Fibroblast of skin of right biceps (primary cell): Measurements from ENCODE around the gene PMPCA.

Source experiments
- DNase-seq: peaks from one replicate; pipeline ENCODE4 v3.0.0-alpha.2; 2013

PMPCA gene

DNA sequence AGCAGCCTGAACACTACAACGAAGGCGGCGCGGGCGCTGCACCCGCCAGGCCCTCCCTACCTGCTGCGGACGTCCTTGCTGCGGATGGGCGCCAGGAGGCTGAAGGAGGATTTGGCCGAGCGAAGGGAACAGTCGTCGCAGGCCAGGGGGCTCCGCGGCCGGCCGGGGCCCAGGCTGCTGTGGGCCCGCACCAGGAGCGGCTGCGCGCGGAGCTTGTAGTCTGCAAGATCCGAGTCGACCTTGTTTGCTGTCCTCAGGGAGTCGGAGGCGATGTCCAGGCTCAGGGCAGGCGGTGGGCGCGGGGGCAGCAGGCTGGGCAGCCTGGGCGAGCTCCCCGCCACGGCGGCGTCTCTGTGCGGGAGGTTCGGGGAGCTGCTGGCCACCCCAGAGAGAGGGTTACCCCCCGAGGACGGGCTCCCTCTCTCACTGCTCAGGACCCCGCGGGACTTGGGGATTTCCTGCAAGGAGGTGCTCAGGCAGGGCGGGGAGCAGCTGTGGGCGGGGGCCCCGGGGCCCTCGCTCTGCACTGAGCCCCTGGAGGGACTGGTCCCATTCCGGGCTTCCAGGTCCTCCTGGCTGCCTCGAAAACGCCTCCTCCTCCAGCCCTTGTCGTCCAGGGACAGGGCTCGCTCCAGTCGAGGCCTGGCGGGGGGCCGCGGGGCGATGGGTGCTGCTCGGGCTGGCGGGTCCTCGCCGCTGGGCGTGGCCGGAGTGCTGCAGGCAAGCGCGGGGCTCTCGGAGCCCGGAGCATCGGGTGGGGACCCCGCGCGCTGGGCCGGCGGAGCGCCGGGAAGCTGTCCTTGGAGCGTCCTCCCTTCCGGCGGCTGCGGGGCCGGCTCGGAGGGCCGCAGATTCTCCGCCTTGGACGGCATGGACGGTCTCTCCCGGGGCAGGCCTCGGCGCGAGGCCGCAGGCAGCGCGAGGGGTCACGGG, 28.4 kb downstream of the PMPCA start:
- DNase-seq, result peak; percentile 16

DNA sequence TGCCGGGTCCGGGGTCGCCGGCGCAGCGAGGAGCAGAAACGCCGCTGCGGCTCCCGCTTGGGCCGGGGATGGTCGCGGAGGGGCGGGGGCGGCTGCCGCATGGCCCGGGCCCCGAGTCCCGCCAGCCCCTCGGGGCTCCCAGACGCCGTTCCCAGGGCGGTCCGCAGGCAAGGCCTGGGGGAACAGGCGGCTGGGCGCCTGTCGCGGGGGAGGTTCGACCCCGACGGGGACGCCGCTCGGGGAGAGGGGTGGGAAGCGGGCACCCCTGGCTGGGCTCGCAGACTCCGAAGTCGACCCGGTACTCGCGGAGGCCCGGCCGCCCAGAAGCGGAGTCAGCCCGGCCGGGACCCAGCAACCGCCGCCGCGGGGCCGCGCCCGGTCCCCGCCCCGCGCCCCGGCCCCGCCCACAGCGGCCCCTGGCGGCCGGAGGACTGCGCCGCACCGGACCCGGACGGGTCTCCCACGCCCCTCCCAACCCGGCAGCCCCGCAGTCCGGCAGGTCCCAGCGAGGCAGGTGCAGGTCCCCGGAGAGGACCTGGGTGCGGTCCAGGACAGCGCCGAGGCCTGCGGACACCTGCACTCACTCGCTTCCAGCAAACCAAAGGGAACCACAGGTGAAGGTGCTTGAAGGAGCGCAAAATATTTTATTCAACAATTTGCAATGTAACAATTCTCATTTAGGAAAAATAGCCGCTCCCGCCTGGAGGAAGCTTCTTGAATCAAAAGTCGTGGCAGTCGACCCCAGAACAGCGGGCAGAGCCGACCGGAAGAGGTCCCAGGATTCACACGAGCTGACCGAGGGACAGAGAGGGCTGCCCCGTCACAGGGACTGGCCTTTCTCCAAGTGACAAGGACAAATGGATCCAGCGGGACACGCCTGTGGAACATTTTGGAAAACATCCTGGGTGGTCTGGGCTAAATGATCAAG, 29.3 kb downstream of the PMPCA start, which contains the start of gene INPP5E:
Gene INPP5E, minus strand, starts transcription at position 365 of the 928 bp plus-strand sequence. CDS start 426 bp downstream, outside the sequence.
- DNase-seq, result peak; percentile 75

DNA sequence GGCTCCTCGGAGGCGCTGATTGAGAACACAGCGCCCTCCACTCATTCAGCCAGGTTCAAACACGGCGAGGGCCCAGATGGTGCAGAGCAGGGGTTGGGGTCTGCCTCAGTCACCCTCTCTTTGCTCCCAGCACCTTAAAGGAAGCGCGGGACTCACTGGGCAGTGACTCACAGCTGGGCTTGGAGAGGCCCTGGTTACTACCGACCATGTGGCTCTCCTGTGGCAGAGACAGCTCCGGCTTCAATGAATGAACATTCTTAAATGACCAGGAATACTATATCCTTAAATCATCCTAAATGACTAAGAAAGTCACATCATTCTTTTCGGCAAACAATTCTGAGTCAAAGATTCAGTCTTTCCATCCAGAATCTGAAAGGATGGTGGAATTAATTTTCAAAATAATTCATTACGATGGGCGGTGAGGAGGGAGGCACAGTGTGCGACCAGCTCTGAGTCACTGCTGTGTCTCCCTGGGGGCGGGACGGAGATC, 30.8 kb downstream of the PMPCA start:
- no peak for DNase-seq

DNA sequence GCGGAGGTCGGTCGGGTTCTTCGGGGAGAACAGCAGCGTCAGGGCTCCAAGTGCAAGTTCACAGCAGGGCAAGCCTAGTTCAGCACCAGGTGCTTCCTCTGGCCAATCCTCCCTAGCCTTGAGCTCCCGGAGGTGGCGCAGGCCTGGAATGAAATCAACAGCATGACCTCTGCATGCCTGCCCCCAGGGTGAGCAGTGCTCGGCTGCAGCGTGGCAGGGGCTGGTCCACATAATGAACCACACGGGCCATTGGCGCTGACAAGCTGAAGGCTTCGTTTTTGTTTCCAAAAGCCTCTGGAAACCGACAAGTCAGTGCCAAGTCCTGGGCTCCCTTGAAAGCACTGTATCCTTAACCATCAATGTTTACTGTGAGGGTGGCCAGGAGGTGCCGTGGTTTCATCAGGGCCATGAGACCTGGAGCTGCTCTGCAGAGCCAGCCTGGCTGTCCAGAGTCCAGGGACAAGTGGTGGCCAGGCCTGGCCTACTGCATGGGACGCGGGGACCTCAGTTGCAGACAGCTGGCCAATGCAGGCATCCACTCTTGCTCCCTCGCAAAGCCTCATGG, 31.3 kb downstream of the PMPCA start:
- DNase-seq, result no peak

DNA sequence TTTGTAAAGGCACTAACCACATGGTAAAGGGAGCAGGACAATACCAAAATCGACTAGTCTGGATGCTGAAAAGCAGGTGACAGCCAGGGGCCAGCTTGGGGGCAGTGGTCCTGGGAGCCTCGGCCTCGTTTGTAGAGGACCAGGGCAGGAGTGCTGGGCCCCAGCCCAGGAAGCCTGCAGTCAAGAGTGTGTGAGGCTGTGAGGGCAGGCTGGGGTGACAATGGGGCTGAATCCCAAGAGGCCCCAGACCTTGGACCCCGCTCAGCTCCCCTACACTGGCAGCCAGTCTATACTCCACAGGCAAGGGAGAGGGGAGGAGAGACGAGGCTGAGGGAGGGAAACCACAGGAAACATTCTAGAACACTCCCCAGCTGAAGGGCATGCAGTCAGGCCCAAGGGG, 31.8 kb downstream of the PMPCA start:
- DNase-seq, result no peak

DNA sequence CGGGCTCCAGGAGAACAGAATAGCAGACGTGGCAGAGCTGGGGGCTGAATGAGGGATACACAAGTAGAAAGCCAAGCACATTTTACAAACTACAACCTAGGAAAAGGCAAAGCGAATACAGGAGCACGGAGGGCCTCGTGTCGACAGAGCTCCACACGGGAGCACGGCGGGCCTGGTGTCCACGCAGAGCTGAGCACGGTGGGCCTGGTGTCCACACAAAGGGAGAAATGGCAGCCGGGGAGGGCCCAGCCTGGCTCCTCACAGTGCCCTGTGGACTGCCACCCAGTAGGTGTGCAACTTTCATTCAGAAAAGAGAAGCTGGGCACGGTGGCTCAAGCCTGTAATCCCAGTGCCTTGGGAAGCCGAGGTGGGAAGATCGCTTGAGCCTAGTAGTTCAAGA, 32.6 kb downstream of the PMPCA start:
- DNase-seq, result no peak

DNA sequence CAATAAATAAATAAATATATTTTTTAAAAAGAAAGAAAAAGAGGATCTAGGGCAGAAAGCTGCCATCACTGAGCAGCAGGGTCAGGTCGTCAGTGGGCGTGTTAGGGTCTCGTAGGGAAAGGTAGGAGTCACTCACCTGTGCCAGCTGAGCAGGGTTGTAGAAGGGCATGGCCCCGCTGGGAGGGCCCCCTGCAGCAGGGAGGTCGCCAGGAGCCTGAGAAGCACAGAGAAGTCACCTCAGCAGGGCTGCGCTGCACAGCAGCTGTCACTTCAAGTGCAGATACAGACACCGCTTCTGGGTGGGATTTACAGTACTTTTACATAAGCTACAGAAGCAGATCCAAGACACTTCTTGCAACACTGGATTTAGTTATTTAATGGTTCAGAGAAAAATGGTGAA, 33.2 kb downstream of the PMPCA start:
- no peak for DNase-seq

DNA sequence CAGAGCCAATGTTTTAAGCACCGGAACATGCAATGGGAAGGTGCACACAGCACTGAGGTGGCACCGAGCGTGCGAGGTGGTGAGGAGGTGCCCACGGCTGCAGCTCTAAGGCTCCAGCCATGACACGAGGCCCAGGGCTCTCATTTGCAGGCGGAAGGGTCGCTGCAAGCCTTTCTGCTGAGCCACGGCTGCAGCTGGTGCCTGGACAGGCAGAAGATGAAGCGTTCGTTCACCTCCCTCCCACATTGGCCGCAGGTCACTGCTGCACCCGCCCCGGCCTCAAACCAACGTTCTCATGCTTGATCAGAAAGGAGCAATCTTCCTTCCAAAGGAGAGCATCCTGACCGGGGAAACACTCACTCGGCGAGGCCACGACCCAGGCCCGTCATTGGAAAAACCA, 33.6 kb downstream of the PMPCA start:
- DNase-seq, result no peak

DNA sequence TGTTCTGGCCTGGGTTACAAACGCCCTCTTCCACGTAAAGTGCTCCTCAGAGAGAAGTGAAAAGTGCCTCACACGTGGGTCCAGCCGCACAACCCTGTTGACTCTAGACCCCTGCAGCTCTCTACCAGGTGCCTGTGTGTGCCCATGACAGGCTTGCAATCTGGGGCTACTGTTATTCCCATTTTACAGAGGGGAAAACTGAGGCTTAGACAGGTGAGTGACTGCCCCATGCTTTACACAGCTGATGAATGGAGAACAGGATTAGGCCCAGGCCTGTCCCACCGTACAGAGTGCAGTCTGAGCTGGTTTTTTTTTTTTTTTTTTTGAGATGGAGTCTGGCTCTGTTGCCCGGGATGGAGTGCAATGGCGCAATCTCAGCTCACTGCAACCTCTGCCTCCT, 35.3 kb downstream of the PMPCA start:
- DNase-seq, result no peak

DNA sequence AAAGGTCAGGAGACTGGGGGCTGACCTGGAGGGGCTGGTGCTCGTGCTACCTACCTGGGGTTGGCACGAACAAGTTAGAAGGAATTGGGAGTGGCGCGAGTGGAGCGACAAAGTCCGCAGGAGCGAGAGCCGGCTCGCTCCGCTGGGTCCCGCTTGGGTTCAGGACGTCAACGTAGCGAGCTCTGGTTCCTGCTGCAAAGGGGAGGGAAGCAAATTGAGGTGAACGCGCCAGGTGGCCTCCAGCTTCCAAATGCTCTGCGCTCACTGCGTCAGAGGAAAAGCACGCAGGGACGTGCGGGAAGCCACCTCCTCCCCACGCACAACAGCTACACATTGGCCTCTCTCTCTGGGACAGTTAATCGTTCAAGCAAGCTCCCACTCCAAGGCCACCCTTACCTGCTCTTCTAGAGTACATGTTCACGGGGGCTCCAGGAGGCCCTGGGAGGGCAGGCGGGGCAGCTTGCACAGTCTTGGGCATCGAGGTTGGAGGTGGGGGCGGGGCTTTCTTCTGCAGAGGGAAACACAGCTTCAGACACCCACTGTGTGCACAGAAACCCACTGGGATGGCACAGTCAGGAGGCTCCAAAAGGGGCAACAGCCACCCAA, 36.8 kb downstream of the PMPCA start:
- no peak for DNase-seq

DNA sequence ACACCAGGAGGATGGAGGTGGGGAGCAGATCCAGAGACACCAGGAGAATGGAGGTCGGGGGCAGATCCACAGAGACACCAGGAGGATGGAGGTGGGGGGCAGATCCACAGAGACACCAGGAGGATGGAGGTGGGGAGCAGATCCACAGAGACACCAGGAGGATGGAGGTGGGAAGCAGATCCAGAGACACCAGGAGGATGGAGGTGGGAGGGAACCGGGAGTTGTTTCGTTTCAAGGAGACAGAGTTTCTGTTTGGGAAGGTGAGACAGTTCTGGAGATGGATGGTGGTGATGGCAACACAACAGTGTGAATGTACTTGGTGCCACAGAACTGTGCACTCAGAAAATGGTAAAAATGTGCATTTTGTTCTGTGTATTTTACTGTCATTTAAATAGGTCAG, 38.2 kb downstream of the PMPCA start:
- DNase-seq, result no peak

DNA sequence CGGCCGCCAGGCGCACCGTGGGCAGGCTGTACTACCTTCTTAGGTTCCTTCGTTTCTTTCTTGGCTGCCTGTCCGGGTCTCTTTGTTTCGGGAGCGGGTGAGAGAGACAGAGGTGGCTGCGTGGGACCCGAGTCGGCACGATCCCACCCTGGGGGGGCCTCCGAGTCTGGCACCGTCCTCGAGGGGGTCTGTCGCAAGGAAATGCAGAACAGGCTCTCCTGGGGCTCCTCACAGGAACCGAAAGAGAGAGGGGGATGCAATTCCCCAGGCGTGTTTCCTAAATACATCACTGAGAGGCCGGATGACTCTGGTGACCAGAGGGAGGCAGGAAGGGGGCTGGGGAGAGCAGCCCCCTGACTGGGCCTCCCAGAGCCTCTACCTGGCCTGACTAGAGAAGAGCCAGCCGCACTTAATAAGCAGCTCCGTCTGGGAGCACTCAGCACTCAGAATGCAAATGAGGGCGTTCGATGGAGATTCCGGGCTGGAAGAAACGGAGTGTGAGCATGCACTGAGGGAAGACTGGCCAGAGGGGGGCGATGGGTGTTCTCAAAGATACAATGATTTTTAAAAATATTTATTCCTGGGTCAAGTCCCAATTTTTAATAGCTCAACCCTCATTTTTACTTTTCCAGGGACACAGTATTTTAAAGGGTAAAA, 40.9 kb downstream of the PMPCA start:
- DNase-seq, result no peak

DNA sequence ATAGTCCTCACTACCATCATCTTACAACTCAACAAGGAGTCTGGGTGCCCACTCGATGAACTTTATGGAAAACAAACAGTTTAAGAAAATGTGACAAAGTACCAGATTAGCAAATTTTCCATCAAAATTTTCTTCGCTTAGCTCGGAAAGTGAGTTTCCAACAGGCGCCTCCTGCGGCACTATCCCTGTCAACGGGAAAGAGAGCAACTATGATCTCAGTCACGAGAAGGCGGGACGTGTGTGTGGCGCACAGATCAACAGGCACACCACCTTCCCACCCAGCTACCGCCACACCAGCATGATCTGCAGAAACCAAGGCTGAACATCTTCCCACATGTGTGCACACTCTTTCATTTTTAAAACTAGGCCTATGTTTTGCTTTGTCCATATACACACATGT, 42.9 kb downstream of the PMPCA start:
- no peak for DNase-seq

DNA sequence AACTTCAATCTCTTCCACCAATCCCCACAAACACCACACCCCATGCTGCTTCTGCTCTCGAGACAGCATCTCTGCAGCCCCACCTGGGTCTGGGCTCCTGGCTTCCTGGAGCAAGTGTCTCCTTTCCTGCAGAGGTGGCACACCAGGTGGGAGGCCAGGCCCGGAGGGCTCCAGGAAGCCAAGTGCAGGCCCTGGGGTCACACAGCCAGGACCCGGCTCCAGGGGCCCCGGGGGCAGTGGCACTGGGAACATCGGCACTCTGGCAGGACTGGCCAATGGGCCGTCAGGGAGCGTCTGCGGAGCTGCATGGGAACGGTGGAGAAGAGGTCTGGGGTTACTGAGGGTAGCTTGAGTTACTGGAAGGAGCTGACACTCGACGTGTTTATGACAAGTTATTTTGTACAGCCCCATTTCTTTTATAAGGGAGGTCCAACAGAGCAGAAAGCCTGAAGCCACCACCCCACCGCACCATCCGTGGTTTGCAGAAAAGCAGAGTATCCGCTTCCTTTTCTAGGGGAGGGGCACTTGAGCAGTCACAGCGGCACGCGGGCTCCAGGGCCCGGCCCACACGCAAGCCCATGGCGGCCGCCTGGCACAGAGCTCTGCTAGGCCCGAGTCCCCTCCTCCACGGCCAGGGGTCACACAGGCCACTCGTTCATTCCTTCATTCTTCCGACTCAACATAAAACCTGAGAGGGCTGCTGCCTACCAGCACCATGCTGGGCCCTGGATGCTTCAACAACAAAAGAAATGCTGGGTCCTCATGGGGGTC, 43.8 kb downstream of the PMPCA start:
- no peak for DNase-seq

DNA sequence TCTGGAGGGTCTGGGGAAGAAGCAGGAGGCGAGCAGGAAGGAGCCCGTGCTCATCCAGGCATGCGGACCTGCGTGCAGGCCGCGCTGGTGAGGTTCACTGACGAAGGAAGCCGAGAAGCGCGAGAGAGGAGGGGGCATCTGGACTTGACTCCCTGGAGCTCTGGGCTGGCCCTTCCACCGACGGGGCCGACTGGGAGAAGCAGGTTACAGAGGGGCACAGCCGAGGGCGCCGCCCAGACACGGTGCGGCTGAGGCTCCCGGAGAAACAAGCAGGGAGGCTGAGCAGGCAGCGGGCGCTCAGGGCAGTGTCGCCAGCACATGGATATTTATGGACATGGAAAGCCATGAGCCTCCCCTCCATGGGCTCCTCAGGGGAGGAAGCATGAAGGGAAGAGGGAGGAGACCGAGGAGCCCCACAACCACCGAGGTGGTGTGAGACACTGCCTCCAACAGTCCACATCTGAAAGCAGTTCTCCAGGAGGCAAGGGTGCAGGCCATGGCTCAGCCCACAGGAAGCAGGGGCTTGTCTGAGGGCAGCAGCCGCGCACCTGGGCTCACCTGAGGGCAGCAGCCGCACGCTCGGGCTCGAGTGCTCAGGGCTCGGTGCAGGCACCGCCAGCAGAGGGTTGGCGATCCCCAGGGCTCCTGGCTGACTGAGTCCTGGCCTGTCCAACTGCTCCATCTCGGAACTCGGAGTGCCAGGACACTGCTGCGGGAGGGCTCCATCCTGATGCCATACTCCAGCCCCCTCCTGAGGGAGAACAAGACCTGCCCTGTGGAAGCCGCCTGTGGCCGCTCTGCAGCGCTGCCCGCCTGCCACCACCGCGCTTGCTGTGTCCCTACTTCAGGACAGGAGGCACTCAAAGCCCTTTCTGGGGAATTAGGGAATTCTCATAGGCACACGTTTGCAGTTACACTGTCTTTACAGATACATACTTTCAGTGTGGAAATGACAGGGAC, 44.9 kb downstream of the PMPCA start:
- no peak for DNase-seq

DNA sequence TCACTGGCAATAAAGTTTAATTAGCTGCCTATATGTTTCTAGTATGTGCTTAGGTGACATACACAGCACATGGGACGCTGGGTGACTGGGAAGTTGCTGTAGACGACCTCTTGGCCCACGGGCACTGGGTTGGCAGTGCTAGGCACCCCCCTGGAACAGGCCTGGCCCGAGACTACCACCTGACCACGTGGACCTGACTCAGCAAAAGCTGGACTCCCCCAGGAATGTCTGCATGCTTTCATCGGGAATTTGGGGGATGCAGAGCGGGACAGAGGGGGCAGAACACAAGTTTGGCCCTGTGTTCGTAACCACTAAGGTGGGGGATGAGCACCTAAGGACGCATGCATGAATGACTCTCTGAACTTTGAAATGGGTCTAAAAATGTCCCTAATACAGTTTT, 45.8 kb downstream of the PMPCA start:
- no peak for DNase-seq

DNA sequence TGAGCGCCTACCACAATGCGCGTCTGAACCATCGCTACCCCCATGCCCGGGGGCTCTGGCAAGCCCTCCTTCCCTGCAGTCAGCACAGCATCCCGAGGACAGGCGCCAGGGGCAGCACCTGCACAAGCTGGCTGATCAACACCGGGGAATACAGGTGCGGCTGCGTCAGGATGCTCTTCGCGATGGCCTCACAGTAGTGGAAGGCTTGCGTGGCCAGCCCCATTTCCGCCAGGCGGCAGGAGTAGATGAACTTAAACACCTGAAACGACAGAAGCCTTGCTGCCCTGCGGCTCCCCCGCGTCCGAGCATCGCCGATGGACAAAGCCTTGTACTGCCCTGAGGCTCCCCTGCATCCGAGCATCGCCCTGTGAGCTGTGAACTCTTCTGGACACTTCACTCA, 46.9 kb downstream of the PMPCA start:
- DNase-seq, result no peak

DNA sequence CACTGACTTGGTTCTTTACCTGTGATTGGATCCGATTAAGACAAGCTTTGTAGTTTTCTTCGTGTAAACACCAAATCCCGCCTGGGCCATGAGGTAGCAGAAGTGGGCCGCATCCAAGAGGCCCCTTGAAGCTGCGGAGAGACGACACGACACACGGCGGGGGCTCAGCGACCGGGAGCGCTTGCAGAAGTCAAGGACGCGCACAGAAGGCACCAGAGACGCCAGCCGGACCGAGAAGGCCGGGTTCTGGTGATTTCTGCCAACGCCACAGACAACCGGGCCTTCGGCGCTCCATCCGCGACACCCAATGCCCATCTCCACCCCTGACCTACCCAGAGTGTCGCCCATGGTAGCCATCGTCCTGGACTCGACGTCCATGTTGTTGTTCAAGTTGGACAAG, 49.0 kb downstream of the PMPCA start:
- no peak for DNase-seq

DNA sequence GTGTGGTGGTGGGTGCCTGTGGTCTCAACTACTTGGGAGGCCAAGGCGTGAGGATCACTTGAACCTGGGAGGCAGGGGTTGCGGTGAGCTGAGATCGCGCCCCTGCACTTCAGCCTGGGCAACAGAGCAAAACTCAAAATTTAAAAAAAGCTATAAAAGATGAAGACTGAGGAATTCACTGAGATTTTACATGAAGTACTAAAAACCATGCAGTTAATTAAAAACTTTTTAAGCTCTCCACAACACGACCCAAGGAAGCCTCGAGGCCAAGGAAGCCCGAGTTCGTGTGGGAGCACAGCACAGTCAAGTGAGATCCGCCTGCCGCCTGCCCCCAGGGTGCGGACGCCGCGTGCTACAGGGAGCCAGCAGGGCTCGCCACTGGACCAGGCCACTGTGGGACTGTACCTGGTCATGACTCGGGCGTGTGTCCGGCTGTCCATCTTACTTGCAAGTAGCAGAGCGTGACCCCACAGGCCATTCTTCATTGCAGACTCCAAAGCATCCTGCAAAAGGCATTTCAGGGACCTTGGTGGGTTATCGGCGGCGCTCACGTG, 50.4 kb downstream of the PMPCA start:
- no peak for DNase-seq

DNA sequence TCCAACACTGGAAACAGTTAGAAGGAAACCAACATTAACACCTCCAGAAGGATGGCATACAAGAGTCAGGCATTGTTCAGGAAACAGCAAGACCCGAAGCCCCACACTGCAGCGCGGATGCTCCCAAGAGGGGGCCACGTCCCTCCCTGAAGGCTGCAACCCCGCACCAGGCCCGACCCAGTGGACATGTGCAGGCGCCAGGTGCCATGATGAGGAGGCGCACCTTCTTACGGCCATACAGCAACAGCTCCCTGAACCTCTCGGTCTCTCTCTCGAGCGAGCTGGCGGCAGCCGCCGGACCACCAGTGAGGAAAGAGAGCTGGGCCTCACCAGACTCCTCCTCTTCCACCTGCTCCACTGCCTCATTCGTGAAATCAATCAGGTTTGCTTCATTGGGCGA, 52.2 kb downstream of the PMPCA start:
- no peak for DNase-seq
